Measurements from ENCODE around the gene EPHB6.

DNA sequence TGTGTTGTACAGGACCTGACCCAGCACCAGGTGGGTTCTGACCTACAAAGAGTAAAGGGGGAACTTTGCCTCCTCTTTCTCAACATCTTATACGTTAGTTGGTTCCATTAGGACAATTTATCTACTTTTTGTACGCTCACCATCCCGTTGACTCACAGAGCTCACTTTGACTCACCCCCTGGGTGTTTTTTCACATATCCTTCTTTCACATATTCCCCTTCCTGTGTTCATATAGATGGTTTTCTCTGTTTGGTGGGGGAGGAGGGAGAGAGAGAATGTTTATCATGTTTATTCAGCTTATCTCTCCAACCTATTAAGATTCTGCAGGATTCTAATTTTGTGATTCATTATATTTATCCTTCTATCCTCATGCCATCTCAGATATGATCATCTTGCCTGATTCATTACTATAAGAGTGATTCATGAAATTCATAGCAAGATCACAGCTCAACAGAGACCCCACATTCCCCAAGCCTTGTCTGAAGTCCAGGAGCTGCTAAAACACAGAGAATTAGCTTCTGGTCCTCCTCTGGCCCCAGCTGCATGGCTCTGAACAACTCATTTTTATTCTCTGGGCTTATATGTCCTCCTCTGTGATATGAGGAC lies 46.9 kb upstream of the EPHB6 start:
- TF ChIP-seq EP300 (conservative IDR thresholded peaks at IDR 0.05; ENCODE audit: poor library complexity, severe bottlenecking) (no peak), POLR2AphosphoS5 (IDR thresholded peaks at IDR 0.05) (no peak)

All from neural cell (in vitro differentiated cells).